Spleen (tissue), 11 donors: Measurements from ENCODE around the gene KCNK7. TPM values are rescaled to one million over a fixed set of nuclear protein-coding genes. Genes with fewer than 3 reads are reported as not detected.

Source experiments
- DNase-seq: peaks from one replicate; pipeline ENCODE4 v3.0.0-alpha.2; 2020
- H3K27ac ChIP-seq, 8 donors: fragments of 200-600 bp; sonication (generic) in 7 of 8; 1 replicate in 4 of 8; 2 replicates in 4 of 8; pipeline versions ENCODE4 v1.5.0 to v1.8.0; 2016 to 2021; ENCODE audit warnings: inconsistent platforms in 4 of 8, mild to moderate bottlenecking in 4 of 8, moderate library complexity in 1 of 8
- H3K27me3 ChIP-seq, 7 donors: fragments of 200-600 bp; sonication (generic) in 6 of 7; replicated peaks in 1 of 7; 1 replicate in 4 of 7; 2 replicates in 3 of 7; pipeline versions ENCODE4 v1.5.0 to v1.8.0; 2016 to 2021; ENCODE audit warnings: inconsistent platforms in 3 of 7, mild to moderate bottlenecking in 1 of 7
- H3K36me3 ChIP-seq, 6 donors: fragments of 200-600 bp; sonication (generic) in 5 of 6; 1 replicate in 4 of 6; 2 replicates in 2 of 6; pipeline versions ENCODE4 v1.5.0 to v1.8.0; 2016 to 2021; ENCODE audit warnings: inconsistent platforms in 2 of 6
- H3K4me1 ChIP-seq, 6 donors: fragments of 200-600 bp; sonication (generic) in 5 of 6; 1 replicate in 3 of 6; 2 replicates in 3 of 6; pipeline versions ENCODE4 v1.5.0 to v1.8.0; 2016 to 2021; ENCODE audit warnings: inconsistent platforms in 3 of 6
- H3K4me3 ChIP-seq, 8 donors: fragments of 200-600 bp; sonication (generic) in 7 of 8; 1 replicate in 4 of 8; 2 replicates in 4 of 8; pipeline versions ENCODE4 v1.5.0 to v1.8.0; 2016 to 2021; ENCODE audit warnings: inconsistent platforms in 4 of 8, mild to moderate bottlenecking in 4 of 8, moderate library complexity in 2 of 8
- H3K9me3 ChIP-seq, 8 donors: fragments of 200-600 bp; sonication (generic) in 7 of 8; 1 replicate in 4 of 8; 2 replicates in 4 of 8; pipeline versions ENCODE4 v1.5.0 to v1.8.0; 2016 to 2021; ENCODE audit warnings: inconsistent platforms in 4 of 8
- POLR2A ChIP-seq, 3 donors: fragments of 450-650 bp; IDR thresholded peaks; one replicate each; pipeline ENCODE4 v1.5.1; 2017; ENCODE audit warnings: antibody characterized with exemption in 3 of 3, mild to moderate bottlenecking in 1 of 3
- POLR2AphosphoS5 ChIP-seq, 3 donors: sonication (generic); formaldehyde crosslinking; IDR thresholded peaks; one replicate each; pipeline ENCODE4 v1.5.1; 2017; ENCODE audit warnings: antibody characterized with exemption in 3 of 3
- WGBS, 5 donors: extraction: QIAGEN DNeasy Blood & Tissue Kit in 3 of 5; methylation state at CpG; one replicate each; pipeline versions ENCODE4 v1.1.5 to v1.1.7; 2013 to 2018; 5-methylcytosine and 5-hydroxymethylcytosine counted together
- intact Hi-C: fragments of 100-400 bp; cut with DNase I; formaldehyde crosslinking; loops from one replicate; pipeline ENCODE4 v1.15.0; 2023; ENCODE audit warnings: low total_unique reads
- polyA plus RNA-seq, 3 donors: library from polyadenylated mRNA; stranded (reverse); fragments of 200-250 nt; gene quantifications; one replicate each; pipeline ENCODE4 v1.2.1, GENCODE V29; 2013
- total RNA-seq, 7 donors: library from RNA; depleted of rRNA in 3 of 7; stranded (reverse); fragments of >200 nt in 3 of 7; fragmentation: NEBNext Ultra II Directional in 4 of 7; extraction: Animal tissue kit (Norgen Biotek cat#: 25700) in 4 of 7; gene quantifications; one replicate each; pipeline versions ENCODE4 v1.1.0 to v1.2.1, GENCODE V29; 2016 to 2021
- TF ChIP-seq, protein P1 (sequence below), 11 experiments: fragments of 200-600 bp in 7 of 11; fragments of 450-650 bp in 4 of 11; sonication (generic) in 4 of 11; IDR thresholded peaks in 8 of 11; conservative IDR thresholded peaks in 3 of 11; 1 replicate in 7 of 11; 2 replicates in 4 of 11; pipeline versions ENCODE4 v1.4.0 to v1.8.0; 2016 to 2021; ENCODE audit warnings: antibody characterized with exemption in 11 of 11, inconsistent platforms in 4 of 11, mild to moderate bottlenecking in 1 of 11
- donor health status: healthy with polysubstance abuse.
- donor health status: DM: no; HTN: no; CAD: no; lungs with moderate emphysema.
- donor health status: DM: no; HTN: no; CAD: no.
- donor health status: Bipolar disorder and iron deficiency.
- donor health status: healthy.
- donor health status: DM: no; HTN: no; CAD: no.
- donor health status: DM: yes; HTN: yes; CAD: no.

Gene KCNK7
- total and polyA plus RNA-seq, 10 donors, result 0.63 to 6.2 (median 1.8) TPM

DNA sequence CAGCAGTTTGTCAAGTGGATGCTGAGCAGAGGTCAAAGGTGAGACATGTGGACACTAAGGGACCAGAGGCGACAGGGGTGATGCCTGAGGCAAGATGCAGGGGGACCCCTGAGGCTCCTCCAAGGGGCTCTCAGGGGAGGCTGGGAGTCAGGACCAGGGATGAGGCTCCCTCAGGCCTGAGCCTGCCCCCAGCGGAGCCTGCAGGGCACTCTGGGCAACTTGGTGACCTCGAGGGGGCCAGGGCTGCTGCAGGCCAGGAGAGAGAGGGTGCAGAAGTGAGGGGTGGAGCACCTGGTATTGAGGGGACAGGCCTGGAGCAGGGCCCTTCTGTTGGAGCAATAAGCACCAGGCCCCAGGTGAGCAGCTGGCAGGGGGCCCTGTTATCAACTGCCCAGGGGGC lies 13.7 kb downstream of the KCNK7 start:
- Histone ChIP-seq H3K9me3 (no peaks in the 10 kb centered on the region), H3K36me3 (peaks cover 4 to 92% (median 67%) of the 10 kb centered on the region in 6 donors), H3K27me3 (no peaks in the 10 kb centered on the region), H3K27ac (peak overlapping the region in 5 of 8 donors; percentile 0 to 93 (median 21)), H3K4me3 (no peak overlapping the region), H3K4me1 (peaks cover 25 to 97% (median 50%) of the 10 kb centered on the region in 6 donors)
- WGBS, 5 donors, result 93 to 98% (median 96%) methylated on average over 3 of the region's 3 CpGs
- intact Hi-C loops, result no loop called here
- DNase-seq, result no peak
- TF ChIP-seq POLR2A (IDR thresholded peaks at IDR 0.05) (no peak), POLR2AphosphoS5 (IDR thresholded peaks at IDR 0.05) (peak in 1 of 3 donors; percentile 57)
- TF ChIP-seq, protein P1, sequence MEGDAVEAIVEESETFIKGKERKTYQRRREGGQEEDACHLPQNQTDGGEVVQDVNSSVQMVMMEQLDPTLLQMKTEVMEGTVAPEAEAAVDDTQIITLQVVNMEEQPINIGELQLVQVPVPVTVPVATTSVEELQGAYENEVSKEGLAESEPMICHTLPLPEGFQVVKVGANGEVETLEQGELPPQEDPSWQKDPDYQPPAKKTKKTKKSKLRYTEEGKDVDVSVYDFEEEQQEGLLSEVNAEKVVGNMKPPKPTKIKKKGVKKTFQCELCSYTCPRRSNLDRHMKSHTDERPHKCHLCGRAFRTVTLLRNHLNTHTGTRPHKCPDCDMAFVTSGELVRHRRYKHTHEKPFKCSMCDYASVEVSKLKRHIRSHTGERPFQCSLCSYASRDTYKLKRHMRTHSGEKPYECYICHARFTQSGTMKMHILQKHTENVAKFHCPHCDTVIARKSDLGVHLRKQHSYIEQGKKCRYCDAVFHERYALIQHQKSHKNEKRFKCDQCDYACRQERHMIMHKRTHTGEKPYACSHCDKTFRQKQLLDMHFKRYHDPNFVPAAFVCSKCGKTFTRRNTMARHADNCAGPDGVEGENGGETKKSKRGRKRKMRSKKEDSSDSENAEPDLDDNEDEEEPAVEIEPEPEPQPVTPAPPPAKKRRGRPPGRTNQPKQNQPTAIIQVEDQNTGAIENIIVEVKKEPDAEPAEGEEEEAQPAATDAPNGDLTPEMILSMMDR (IDR thresholded peaks at IDR 0.05 in 8 of 11, conservative IDR thresholded peaks at IDR 0.05 in 3 of 11), result no peak

DNA sequence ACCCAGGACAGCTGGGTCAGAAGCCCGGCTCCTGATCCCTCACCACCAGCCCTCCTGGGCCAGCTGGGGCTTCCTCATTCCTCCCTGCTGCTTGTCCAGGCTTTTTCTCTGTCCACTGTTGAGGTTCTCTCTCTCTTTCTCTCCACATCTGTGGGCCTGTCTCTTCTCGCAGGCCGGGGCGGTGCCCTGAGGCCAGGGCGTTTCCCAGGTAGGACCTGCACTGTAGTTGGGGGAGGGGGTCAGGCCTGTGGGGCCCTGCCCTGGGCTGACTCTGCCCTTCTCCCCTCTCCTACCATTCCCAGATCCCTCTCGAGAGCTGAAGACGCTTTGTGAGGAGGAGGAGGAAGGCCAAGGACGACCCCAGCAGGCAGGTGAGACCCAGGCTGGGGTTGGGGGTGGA lies 14.8 kb downstream of the KCNK7 start:
- DNase-seq, result no peak
- intact Hi-C loops, result no loop called here
- H3K27me3 ChIP-seq, result no peaks in the 10 kb centered on the region
- H3K36me3 ChIP-seq, result peaks cover 4 to 81% (median 58%) of the 10 kb centered on the region in 6 donors
- WGBS, 5 donors, result 92 to 96% (median 94%) methylated on average over 7 to 8 of the region's 8 CpGs
- no peaks in the 10 kb centered on the region for H3K9me3 ChIP-seq
- peak overlapping the region in 3 of 8 donors; percentile 21 to 93 (median 52) for H3K27ac ChIP-seq
- H3K4me1 ChIP-seq, result peaks cover 13 to 95% (median 45%) of the 10 kb centered on the region in 6 donors
- TF ChIP-seq POLR2AphosphoS5 (IDR thresholded peaks at IDR 0.05) (peak in 2 of 3 donors; percentile 21 to 37), POLR2A (IDR thresholded peaks at IDR 0.05) (no peak)
- TF ChIP-seq, protein P1 (IDR thresholded peaks at IDR 0.05 in 8 of 11, conservative IDR thresholded peaks at IDR 0.05 in 3 of 11), result no peak
- H3K4me3 ChIP-seq, result no peak overlapping the region

DNA sequence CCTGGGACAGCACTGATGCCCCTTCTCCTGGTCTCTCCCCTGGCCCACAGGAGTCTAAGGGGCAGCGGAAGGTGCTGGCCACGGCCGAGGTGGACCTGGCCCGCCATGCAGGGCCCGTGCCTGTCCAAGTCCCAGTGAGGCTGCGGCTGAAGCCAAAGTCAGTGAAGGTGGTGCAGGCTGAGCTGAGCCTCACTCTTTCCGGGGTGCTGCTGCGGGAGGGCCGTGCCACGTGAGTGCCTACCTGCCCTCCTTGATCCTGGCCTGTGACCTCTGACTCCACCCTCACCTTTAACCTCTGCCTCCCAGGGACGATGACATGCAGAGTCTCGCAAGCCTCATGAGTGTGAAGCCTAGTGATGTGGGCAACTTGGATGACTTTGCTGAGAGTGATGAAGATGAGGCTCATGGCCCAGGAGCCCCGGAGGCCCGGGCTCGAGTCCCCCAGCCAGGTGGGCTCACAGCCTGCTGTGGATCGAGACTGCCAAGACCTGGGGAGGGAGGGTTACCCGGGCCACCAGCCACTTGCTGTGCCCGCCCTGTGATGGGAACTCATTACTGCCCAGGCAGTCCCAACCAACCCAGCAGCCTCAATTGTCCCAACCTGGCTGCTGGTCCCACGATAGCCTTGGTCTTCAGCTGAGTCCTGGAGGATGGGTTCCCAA lies 15.4 kb downstream of the KCNK7 start:
- no peak for DNase-seq
- WGBS, 5 donors, result 91 to 96% (median 92%) methylated on average over 10 to 19 of the region's 19 CpGs
- Histone ChIP-seq H3K36me3 (peaks cover 4 to 75% (median 53%) of the 10 kb centered on the region in 6 donors), H3K27me3 (no peaks in the 10 kb centered on the region), H3K27ac (peak overlapping the region in 3 of 8 donors; percentile 21 to 93 (median 52)), H3K9me3 (no peaks in the 10 kb centered on the region), H3K4me3 (no peak overlapping the region), H3K4me1 (peaks cover 13 to 95% (median 43%) of the 10 kb centered on the region in 6 donors)
- TF ChIP-seq, protein P1 (IDR thresholded peaks at IDR 0.05 in 8 of 11, conservative IDR thresholded peaks at IDR 0.05 in 3 of 11), result no peak
- TF ChIP-seq POLR2AphosphoS5 (IDR thresholded peaks at IDR 0.05), result peak; percentile 7 to 72 (median 40)
- intact Hi-C loops, result no loop called here

DNA sequence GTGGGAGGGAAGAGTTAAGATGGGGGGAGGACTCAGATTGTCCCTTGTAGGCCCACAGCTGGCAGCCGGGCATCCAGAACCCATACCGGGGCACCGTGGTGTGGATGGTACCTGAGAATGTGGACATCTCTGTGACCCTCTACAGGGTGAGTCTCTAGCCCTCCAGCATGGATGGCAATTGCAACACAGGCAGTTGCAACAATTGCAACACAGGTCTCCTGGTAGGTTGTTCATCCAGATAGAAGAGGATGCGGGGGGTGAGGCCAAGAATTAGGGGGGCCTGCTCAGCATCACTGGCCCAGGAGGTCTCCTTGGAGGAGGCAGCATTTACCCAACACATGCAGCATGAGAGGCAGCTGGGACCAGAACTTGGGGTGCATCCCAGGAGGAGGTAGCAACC lies 16.3 kb downstream of the KCNK7 start:
- DNase-seq, result no peak
- 58 to 89% (median 76%) methylated on average over 4 of the region's 4 CpGs for WGBS, 5 donors
- no peaks in the 10 kb centered on the region for H3K27me3 ChIP-seq
- intact Hi-C loops, result no loop called here
- H3K4me1 ChIP-seq, result peaks cover 14 to 97% (median 50%) of the 10 kb centered on the region in 6 donors
- peaks cover 4 to 66% (median 47%) of the 10 kb centered on the region in 6 donors for H3K36me3 ChIP-seq
- H3K9me3 ChIP-seq, result no peaks in the 10 kb centered on the region
- TF ChIP-seq, protein P1 (IDR thresholded peaks at IDR 0.05 in 8 of 11, conservative IDR thresholded peaks at IDR 0.05 in 3 of 11), result no peak
- TF ChIP-seq POLR2AphosphoS5 (IDR thresholded peaks at IDR 0.05) (no peak), POLR2A (IDR thresholded peaks at IDR 0.05) (no peak)
- H3K27ac ChIP-seq, result peak overlapping the region in 4 of 8 donors; percentile 93 to 99 (median 97)
- no peak overlapping the region for H3K4me3 ChIP-seq
